SK-N-SH (cell line): ENCODE data around the gene SLC24A4. TPM values are rescaled to one million over a fixed set of nuclear protein-coding genes. Genes with fewer than 3 reads are reported as not detected.

Experiments
- CTCF ChIA-PET: fragments of 300-600, 350-600 bp; formaldehyde crosslinking; extraction: SDS; loops from one replicate; lab custom pipeline; 2021; lab: Yijun Ruan, JAX
- POLR2A ChIA-PET: fragments of 350-600 bp; sonication (Branson Sonifier 250); formaldehyde crosslinking; extraction: SDS; loops from one replicate; lab custom pipeline; 2020; ENCODE audit warnings: antibody characterized with exemption, inconsistent platforms; lab: Yijun Ruan, JAX
- DNase-seq: peaks from one replicate; pipeline ENCODE4 v3.0.0; 2012
- H2AFZ ChIP-seq: fragments of 200-600 bp; sonication (generic); 2 replicates; pipeline ENCODE4 v1.8.1; 2016; ENCODE audit warnings: antibody characterized with exemption, mild to moderate bottlenecking, low read depth
- H3F3A ChIP-seq: fragments of 200-600 bp; sonication (generic); replicated peaks from 2 replicates; pipeline ENCODE3; 2016; ENCODE audit warnings: antibody characterized with exemption, mild to moderate bottlenecking; ENCODE audit not compliant: insufficient read depth
- H3K27ac ChIP-seq, 2 experiments: fragments of 200-500 bp in 1 of 2; fragments of 200-600 bp in 1 of 2; sonication (Bioruptor generic) in 1 of 2; sonication (generic), shearing (Covaris generic) in 1 of 2; 2 replicates each; pipeline versions ENCODE4 v1.5.1 to v1.6.1; 2014 to 2016; ENCODE audit warnings: low read depth in 2 of 2, inconsistent platforms in 1 of 2, low read length in 1 of 2, mild to moderate bottlenecking in 1 of 2, mixed read lengths in 1 of 2
- H3K27me3 ChIP-seq: fragments of 200-600 bp; sonication (generic), shearing (Covaris generic); 2 replicates; pipeline ENCODE4 v1.6.1; 2016; ENCODE audit warnings: mixed run types; ENCODE audit not compliant: insufficient read depth
- H3K36me3 ChIP-seq, 2 experiments: fragments of 200-500 bp in 1 of 2; fragments of 200-600 bp in 1 of 2; sonication (Bioruptor generic) in 1 of 2; sonication (generic) in 1 of 2; replicated peaks in 1 of 2; 2 replicates each; pipeline versions ENCODE3 to v1.5.1; 2014 to 2016; ENCODE audit warnings: low read length in 1 of 2, mild to moderate bottlenecking in 1 of 2; ENCODE audit not compliant: insufficient read depth in 2 of 2, control insufficient read depth in 1 of 2
- H3K4me1 ChIP-seq, 2 experiments: fragments of 200-500 bp in 1 of 2; fragments of 200-600 bp in 1 of 2; sonication (Bioruptor generic) in 1 of 2; sonication (generic), shearing (Covaris generic) in 1 of 2; 2 replicates each; pipeline versions ENCODE4 v1.5.1 to v1.6.1; 2014 to 2016; ENCODE audit warnings: low read depth in 1 of 2, low read length in 1 of 2, mixed run types in 1 of 2; ENCODE audit not compliant: insufficient read depth in 2 of 2, control insufficient read depth in 1 of 2
- H3K4me2 ChIP-seq: fragments of 200-600 bp; sonication (generic), shearing (Covaris generic); 2 replicates; pipeline ENCODE4 v1.6.1; 2017; ENCODE audit warnings: mixed run types
- H3K4me3 ChIP-seq, 2 experiments: fragments of 200-500 bp in 1 of 2; fragments of 200-600 bp in 1 of 2; sonication (Bioruptor generic) in 1 of 2; sonication (generic), shearing (Covaris generic) in 1 of 2; 2 replicates each; pipeline versions ENCODE4 v1.5.1 to v1.8.1; 2014 to 2016; ENCODE audit warnings: low read depth in 2 of 2, inconsistent platforms in 1 of 2, low read length in 1 of 2, mild to moderate bottlenecking in 1 of 2, mixed read lengths in 1 of 2, moderate library complexity in 1 of 2
- H3K79me2 ChIP-seq: fragments of 200-600 bp; sonication (generic); 2 replicates; pipeline ENCODE4 v1.8.1; 2017; ENCODE audit warnings: mild to moderate bottlenecking; ENCODE audit not compliant: insufficient read depth
- H3K9ac ChIP-seq: fragments of 200-600 bp; sonication (generic); 2 replicates; pipeline ENCODE4 v1.6.1; 2017; ENCODE audit warnings: mixed run types
- H3K9me2 ChIP-seq: fragments of 200-600 bp; sonication (generic); 2 replicates; pipeline ENCODE4 v1.6.1; 2017; ENCODE audit warnings: mixed run types
- H3K9me3 ChIP-seq: fragments of 200-600 bp; sonication (generic); 2 replicates; pipeline ENCODE4 v1.6.1; 2017; ENCODE audit warnings: mixed run types, mild to moderate bottlenecking, moderate library complexity
- H4K20me1 ChIP-seq: fragments of 200-600 bp; sonication (generic); 2 replicates; pipeline ENCODE4 v1.6.1; 2017; ENCODE audit warnings: mild to moderate bottlenecking, mixed run types; ENCODE audit not compliant: insufficient read depth
- ELF1 ChIP-seq: IDR thresholded peaks from 2 replicates; pipeline ENCODE4 v1.4.0; 2012
- EP300 ChIP-seq, 2 experiments: IDR thresholded peaks; 2 replicates each; pipeline versions ENCODE4 v1.4.0 to v1.6.1; 2012; ENCODE audit warnings: borderline replicate concordance in 1 of 2, low read depth in 1 of 2, low read length in 1 of 2
- FOXM1 ChIP-seq: IDR thresholded peaks from 2 replicates; pipeline ENCODE4 v1.4.0; 2012; ENCODE audit warnings: low read depth, mild to moderate bottlenecking
- GABPA ChIP-seq: IDR thresholded peaks from 2 replicates; pipeline ENCODE4 v1.4.0; 2012; ENCODE audit warnings: low read depth, mild to moderate bottlenecking
- IRF3 ChIP-seq: fragments of 150-350 bp; IDR thresholded peaks from 2 replicates; pipeline ENCODE4 v1.6.1; 2016; ENCODE audit warnings: mild to moderate bottlenecking, low read depth, low read length
- MXI1 ChIP-seq: IDR thresholded peaks from 2 replicates; pipeline ENCODE4 v1.6.1; 2012; ENCODE audit warnings: mild to moderate bottlenecking, low read depth, low read length, improper control_type of control experiment
- NRF1 ChIP-seq: IDR thresholded peaks from 2 replicates; pipeline ENCODE4 v1.6.1; 2012; ENCODE audit warnings: low read depth, mild to moderate bottlenecking, low read length
- POLR2AphosphoS5 ChIP-seq: IDR thresholded peaks from 2 replicates; pipeline ENCODE4 v1.6.1; 2012; ENCODE audit warnings: low read depth, low read length
- RAD21 ChIP-seq: IDR thresholded peaks from 2 replicates; pipeline ENCODE4 v1.6.1; 2012; ENCODE audit warnings: mild to moderate bottlenecking, low read length
- RCOR1 ChIP-seq: fragments of 150-350 bp; IDR thresholded peaks from 2 replicates; pipeline ENCODE4 v1.6.1; 2017; ENCODE audit warnings: antibody characterized with exemption, low read length
- RFX5 ChIP-seq: IDR thresholded peaks from 2 replicates; pipeline ENCODE4 v1.6.1; 2012; ENCODE audit warnings: mild to moderate bottlenecking, improper control_type of control experiment, low read length
- RXRA ChIP-seq: IDR thresholded peaks from 2 replicates; pipeline ENCODE4 v1.4.0; 2012; ENCODE audit warnings: low read depth, mild to moderate bottlenecking, borderline replicate concordance
- SIN3A ChIP-seq: IDR thresholded peaks from 2 replicates; pipeline ENCODE4 v1.6.1; 2012; ENCODE audit warnings: low read depth, mild to moderate bottlenecking, low read length, moderate library complexity, borderline replicate concordance
- TAF1 ChIP-seq: IDR thresholded peaks from 2 replicates; pipeline ENCODE4 v1.6.1; 2012; ENCODE audit warnings: low read depth, mild to moderate bottlenecking, low read length, moderate library complexity, borderline replicate concordance
- TCF12 ChIP-seq: IDR thresholded peaks from 2 replicates; pipeline ENCODE4 v1.4.0; 2012
- YY1 ChIP-seq: IDR thresholded peaks from 2 replicates; pipeline ENCODE4 v1.4.0; 2012; ENCODE audit warnings: low read depth, mild to moderate bottlenecking
- WGBS: methylation state at CpG from one replicate; pipeline ENCODE4 v1.1.6; 2017; ENCODE audit warnings: low lambda C conversion rate; 5-methylcytosine and 5-hydroxymethylcytosine counted together
- polyA plus RNA-seq, 3 experiments: library from polyadenylated mRNA; depleted of rRNA; stranded (reverse); fragments of >200 nt; gene quantifications; 2 replicates each; pipeline ENCODE4 v1.2.3, GENCODE V29; 2012
- TF ChIP-seq, protein P1 (sequence below): fragments of 200-600 bp; sonication (generic); IDR thresholded peaks from 2 replicates; pipeline ENCODE4 v1.6.1; 2017; ENCODE audit warnings: antibody characterized with exemption, mild to moderate bottlenecking, moderate library complexity
- TF ChIP-seq, protein P2 (sequence below): IDR thresholded peaks from 2 replicates; pipeline ENCODE4 v1.4.0; 2012; ENCODE audit warnings: low read depth, borderline replicate concordance

The SLC24A4 gene
- polyA plus RNA-seq, 1 of the 3 experiments (the other 2 are of a cell fraction), result 0.07 TPM

DNA sequence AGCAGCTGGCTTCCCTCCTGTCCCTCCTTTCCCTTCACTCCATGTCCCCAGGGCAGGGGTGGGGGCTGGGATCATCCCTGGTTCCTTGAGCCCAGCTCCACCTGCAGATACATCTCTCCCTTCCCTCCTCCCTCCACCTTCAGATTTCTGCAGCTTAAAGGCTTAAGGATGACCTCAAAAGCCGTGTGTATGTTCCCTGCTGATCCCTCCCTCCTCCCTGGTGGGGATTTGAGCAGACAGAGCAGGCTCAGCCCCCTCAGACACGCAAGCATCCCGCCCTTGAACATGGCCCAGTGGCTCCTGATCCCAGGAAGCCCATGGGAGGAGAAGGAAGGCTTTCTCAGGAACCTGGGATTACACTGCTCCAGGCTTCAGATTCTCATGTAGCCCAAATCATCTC lies 107.7 kb downstream of the SLC24A4 start:
- Histone ChIP-seq H3F3A (no peaks in the 10 kb centered on the region), H3K9ac (no peak overlapping the region), H3K9me3 (no peaks in the 10 kb centered on the region), H3K4me2 (no peak overlapping the region), H3K9me2 (no peaks in the 10 kb centered on the region), H3K4me3 (no peak overlapping the region), H4K20me1 (no peaks in the 10 kb centered on the region), H3K4me1 (no peaks in the 10 kb centered on the region), H3K36me3 (no peaks in the 10 kb centered on the region), H2AFZ (no peak overlapping the region), H3K27ac (no peak overlapping the region), H3K79me2 (no peaks in the 10 kb centered on the region), H3K27me3 (peaks cover 9% of the 10 kb centered on the region; the same call in 1 of the 2 replicates)
- ChIA-PET POLR2A (no interaction called here), CTCF (interaction anchor here (0.8 kb wide), 1 partner anchor 25 kb away, joined by 3 read pairs; no protein-coding TSS in a partner anchor)
- TF ChIP-seq EP300 (IDR thresholded peaks at IDR 0.05; ENCODE audit: borderline replicate concordance in 1 of 2, low read depth in 1 of 2, low read length in 1 of 2) (no peak), IRF3 (no peak), FOXM1 (no peak), POLR2AphosphoS5 (no peak), TCF12 (no peak), YY1 (no peak), NRF1 (no peak), RCOR1 (no peak), TAF1 (no peak), SIN3A (no peak), ELF1 (no peak), GABPA (no peak), MXI1 (no peak), RFX5 (no peak), RXRA (no peak), RAD21 (no peak)
- TF ChIP-seq, protein P1, sequence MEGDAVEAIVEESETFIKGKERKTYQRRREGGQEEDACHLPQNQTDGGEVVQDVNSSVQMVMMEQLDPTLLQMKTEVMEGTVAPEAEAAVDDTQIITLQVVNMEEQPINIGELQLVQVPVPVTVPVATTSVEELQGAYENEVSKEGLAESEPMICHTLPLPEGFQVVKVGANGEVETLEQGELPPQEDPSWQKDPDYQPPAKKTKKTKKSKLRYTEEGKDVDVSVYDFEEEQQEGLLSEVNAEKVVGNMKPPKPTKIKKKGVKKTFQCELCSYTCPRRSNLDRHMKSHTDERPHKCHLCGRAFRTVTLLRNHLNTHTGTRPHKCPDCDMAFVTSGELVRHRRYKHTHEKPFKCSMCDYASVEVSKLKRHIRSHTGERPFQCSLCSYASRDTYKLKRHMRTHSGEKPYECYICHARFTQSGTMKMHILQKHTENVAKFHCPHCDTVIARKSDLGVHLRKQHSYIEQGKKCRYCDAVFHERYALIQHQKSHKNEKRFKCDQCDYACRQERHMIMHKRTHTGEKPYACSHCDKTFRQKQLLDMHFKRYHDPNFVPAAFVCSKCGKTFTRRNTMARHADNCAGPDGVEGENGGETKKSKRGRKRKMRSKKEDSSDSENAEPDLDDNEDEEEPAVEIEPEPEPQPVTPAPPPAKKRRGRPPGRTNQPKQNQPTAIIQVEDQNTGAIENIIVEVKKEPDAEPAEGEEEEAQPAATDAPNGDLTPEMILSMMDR, result no peak
- TF ChIP-seq, protein P2, sequence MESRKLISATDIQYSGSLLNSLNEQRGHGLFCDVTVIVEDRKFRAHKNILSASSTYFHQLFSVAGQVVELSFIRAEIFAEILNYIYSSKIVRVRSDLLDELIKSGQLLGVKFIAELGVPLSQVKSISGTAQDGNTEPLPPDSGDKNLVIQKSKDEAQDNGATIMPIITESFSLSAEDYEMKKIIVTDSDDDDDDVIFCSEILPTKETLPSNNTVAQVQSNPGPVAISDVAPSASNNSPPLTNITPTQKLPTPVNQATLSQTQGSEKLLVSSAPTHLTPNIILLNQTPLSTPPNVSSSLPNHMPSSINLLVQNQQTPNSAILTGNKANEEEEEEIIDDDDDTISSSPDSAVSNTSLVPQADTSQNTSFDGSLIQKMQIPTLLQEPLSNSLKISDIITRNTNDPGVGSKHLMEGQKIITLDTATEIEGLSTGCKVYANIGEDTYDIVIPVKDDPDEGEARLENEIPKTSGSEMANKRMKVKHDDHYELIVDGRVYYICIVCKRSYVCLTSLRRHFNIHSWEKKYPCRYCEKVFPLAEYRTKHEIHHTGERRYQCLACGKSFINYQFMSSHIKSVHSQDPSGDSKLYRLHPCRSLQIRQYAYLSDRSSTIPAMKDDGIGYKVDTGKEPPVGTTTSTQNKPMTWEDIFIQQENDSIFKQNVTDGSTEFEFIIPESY, result no peak
- 8% methylated on average over 3 of the region's 3 CpGs for WGBS
- no peak for DNase-seq
